HG03432 (cell line): Measurements from ENCODE around the gene GPR135.
A peak's percentile ranks its signal among the peaks of the same experiment; 100 is the strongest.
"Not testable (repeated sequence)": the region's sequence is repeated elsewhere in the genome, so short reads cannot be mapped to it uniquely, and the experiment has no call there.

Experiments used
- ATAC-seq: cut with Tn5 transposase; IDR thresholded peaks from one replicate; pipeline ENCODE4 v1.9.1; 2021; ENCODE audit warnings: mild to moderate bottlenecking, moderate library complexity; ENCODE audit not compliant: unreplicated experiment

GPR135 gene

DNA sequence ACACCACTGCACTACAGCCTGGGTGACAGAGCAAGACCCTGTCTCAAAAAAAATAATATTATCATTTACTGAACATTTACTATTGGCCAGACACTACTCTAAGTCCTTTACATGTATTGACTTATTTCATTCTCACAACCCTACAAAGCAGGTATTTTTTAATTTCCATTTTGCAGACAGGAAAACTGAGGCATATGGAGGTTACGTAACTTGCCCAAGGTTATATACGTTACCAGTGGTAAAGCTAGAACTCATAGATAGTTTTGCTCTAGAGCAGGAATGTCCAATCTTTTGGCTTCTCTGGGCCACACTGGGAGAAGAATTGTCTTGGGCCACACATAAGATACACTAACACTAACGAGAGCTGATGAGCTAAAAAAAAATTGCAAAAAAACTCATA is 13.4 kb upstream of the GPR135 start:
- no peak for ATAC-seq

DNA sequence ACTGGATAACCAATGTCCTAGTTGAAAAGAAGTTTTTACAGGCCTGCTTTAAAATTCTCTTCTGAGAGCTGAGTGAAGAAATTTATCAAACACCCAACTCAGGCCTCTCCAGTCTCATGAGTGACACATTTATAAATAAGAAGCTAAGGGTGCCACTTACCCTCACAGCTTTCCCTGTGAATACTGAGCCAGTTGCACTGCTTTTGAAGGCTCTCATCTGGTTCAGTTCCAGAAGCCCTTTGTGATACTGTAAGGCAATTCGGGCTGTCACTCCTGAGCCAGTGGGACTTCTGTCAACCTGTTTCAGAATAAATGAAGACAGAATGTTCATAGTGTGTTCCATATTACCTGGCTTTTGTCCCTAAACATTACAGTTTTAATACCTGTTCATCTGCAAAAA is 10.5 kb upstream of the GPR135 start:
- ATAC-seq: no peak

DNA sequence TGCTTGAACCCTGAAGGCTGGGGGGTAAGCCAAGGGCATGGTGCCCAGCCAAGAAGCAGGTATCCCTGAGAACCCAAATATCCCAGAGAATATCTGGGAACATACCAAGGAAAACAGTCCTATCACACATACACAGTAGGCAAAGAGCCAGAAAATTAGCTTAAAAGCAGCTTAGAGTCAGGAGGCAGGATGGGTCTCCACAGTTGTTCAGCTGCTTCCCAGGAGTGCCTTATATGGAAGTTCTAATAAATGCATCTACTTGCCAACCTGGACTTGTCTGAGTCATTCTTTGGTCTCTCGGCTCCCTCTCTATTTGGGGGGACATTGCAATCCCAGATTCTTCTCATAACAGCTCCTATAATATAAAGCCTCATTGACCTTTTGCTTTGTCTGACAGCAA is 9.0 kb upstream of the GPR135 start:
- ATAC-seq: no peak

DNA sequence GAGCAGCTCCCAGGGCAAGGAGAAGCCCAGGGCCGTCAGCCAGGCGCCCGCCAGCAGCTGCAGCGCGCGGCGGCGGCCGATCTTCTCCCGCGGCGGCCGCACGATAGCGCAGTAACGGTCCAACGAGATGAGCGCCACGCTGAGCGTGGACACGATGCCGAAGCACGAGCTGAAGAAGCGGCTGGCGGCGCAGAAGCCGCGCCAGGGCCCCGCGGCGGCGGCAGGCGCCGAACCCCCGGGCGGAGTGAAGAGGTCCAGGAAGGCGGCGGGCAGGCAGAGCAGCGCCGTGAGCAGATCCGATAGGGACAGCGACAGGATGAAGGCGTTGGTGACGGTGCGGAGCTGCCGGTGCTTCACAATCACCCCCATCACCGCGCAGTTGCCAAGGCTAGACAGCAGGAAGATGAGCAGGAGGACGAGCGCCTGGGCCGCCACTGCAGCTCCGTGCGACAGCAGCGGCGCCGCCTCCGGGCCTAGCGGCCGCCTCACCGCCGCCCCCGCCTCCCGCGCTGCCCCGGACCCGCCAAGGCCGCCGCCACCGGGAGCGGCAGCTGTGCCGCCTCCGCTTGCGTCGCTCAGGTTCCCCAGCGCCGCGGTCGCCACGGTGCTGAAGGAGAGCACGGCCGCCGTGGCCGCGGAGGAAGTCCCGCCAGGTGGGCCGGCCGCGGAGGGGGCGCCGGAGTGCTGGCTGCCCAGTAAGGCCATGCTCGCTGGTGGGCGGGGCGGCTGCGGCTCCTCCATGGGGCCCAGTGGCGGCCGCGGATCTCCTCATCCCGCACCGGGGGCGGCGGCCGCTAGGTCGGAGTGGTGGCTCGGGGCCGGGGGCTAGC is 479 bp downstream of the GPR135 start:
- ATAC-seq: peak; percentile 79

DNA sequence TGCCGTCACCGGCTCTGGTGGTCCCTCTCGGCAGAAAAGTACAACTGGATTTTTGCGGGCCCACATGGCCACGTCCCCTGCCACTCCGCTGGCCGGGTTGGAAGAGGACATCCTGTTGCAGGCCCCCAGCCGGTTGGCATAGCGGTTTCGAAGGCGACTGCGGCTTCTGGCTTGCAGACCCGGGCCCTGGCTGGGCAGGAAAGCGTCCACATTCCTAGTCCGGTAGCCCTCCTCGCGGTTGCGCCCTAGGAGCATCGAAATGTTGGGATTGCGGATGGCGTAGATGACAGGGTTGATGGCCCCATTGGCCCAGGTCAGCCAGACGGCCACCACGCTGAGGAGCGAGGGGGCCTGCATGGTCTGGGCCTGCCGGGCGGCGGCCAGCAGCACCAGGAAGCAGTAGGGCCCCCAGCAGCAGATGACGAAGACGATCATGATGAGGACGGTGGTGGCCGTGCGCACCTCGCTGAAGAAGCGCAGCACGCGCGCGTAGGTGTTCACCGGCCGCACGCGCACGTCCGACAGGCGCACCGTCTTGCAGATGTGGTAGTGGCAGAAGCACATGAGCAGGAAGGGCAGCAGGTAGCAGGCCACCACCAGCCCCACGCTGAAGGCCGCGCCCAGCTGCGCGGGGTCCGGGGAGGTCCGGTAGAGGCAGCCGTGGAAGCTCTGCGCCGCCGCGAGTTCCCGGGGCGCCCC is 1.2 kb downstream of the GPR135 start:
- ATAC-seq: no peak

DNA sequence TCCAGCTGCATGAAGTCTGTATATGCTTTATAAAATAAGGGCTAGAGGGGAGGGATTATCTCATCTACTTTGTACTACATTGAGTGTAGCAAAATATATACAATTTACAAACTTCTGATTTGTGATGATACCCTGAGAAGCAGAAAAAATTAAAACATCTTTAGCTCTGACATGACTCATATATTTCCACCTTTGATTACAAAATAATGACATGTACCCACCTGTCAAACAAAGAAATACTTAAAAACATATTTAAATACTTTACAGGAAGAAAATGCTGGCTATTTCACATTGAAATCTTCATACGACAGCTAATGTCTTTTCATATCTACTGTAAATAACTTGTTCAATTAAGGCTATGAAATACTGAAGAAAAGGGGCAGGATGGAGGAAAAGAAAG is 3.3 kb downstream of the GPR135 start:
- ATAC-seq: no peak

DNA sequence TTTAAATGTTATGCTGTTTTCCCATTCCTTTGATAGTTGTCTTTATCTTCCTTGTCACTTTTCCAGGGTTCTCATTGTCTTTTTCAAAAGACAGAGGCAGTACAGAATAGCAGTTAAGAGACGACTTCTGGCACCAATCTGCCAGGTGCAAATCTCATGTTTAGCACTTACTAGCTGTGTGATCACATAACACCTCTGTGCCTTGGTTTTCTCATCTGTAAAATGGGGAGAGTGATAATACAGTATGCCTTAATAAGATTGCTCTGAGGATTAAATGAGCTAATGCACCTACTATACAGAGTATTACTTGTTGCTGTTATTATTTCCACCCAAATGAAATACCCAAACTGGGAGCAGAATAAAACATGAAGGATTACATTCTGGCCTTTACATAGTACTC is 4.8 kb downstream of the GPR135 start:
- no peak for ATAC-seq

DNA sequence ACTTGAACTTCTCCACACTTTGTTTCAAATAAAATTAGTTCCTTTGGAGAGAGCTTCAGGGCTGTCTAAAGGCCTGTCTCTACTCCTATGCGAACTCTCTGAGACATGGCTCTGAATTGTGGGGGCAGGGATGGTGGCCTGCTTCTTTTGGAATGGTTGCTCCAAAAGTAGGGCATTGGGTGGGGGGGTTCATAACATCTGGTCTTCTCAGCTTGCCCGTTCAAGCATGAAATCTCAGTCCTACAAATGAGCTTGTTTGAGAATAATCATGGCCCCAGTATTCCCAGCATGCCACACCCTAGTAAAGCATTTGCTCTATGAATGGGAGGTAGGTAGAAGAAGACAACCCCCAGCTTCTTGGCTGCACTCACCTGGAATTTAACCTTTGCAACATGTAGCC is 6.7 kb downstream of the GPR135 start:
- ATAC-seq: no peak

DNA sequence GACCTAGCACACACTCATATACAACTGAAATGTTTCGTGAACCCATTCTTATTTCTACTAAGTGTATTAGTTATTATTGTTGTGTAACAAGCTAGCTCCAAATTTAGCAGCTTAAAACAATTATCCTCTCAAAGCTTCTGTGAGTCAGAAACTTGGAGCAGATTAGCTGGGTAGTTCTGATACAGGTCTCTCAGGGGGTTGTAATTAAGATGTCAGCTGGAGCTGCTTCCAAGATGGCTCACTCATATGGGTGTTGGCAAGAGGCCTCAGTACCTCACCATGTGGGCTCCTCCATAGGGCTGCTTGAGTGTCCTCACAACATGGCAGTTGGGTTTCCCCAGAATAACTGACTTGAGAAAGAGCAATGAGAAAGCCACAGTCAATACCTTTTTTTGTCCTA is 9.8 kb downstream of the GPR135 start:
- no peak for ATAC-seq

DNA sequence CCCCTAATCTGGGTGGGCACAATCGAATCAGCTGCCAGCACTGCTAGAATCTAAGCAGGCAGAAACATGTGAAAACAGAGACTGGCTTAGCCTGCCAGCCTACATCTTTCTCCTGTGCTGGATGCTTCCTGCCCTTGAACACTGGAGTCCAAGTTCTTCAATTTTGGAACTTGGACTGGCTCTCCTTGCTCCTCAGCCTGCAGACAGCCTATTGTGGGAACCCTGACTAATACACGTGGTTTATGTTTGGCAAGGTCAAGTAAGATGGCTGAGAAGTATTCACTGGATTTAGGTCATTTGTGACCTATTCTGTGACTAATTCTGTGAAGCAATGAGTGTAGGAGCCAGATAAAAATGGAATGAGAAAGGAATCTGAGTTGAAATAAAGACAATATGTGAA is 11.0 kb downstream of the GPR135 start:
- ATAC-seq: no peak

DNA sequence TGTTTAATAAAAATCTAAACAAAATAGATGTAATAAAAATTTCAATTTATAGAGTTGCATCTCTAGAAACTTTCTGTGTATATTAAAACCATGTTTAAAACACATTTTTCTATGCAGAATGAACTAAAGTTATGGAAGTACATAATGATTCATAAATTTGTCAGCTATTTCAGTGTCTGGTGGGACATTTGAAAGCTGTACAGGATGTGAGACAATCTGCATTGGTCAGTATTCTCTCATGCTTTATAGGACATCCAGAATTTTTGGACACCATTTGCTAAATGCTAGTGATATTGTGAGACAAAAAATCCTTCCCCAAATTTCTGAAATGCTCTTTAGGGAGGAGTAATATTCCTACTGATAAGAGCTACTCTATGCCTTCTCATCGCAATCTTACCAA is 13.3 kb downstream of the GPR135 start:
- no peak for ATAC-seq

DNA sequence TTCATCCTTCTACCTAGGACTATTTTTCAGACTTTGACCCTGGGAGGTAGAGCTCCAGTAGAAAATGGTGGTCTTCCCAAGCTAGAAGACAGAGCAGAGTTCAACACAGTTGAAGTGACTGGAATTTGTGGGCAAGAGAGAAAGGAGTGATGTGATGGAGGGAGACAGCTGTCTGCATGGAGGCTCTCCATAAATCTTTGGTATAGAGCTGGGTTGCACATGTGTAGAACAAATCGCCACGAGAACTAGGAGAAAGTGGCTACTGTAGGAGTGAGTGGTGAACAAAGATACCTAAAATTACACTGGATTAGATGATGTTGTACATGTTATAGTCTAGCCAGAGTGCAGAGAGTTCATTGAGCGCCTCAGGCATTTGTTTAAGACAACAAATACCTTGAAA is 14.5 kb downstream of the GPR135 start:
- no peak for ATAC-seq

DNA sequence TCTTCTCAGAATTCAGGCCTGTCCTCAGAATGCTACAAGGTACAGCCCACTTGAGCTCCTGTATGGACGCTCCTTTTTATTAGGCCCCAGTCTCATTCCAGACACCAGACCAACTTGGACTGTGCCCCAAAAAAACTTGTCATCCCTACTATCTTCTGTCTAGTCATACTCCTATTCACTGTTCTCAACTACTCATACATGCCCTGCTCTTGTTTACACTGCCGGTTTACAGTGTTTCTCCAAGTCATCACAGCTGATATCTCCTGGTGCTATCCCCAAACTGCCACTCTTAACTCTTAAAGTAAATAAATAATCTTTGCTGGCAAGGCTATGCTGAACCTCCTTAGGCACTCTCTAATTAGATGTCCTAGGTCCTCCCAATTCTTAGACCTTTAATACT is 16.5 kb downstream of the GPR135 start:
- ATAC-seq: not testable (repeated sequence)

DNA sequence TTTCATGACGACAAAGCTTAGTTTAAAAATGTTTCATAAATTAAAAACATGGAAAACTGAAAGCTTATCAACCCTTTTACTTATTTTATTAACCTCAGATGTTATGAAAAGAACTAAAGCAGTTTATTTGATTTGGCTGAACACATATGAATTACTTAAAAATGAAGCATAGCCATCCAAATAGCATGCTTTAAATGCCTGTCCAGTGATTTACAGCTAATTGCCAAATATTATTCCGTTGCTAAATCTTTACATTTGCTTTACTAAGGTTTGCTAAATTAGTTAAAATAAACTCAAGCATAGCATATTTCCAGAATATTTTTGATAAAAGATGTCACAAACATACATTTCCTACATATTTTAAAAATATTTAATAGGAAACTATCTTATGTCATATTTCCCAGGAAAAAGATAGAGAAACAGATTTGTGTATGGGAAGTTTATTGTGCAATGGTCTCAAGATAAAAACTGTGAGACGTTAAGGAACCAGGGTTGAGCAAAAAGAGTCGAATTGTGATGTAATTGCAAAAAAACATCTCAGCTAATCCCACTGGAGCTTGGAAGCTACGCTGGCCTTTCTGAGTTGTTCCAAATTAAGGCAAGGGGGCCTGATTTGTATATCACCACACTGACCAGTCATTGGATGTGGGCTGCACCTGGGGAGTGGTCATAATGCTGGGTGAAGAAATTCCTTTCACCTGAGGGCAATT is 25.8 kb downstream of the GPR135 start:
- no peak for ATAC-seq

DNA sequence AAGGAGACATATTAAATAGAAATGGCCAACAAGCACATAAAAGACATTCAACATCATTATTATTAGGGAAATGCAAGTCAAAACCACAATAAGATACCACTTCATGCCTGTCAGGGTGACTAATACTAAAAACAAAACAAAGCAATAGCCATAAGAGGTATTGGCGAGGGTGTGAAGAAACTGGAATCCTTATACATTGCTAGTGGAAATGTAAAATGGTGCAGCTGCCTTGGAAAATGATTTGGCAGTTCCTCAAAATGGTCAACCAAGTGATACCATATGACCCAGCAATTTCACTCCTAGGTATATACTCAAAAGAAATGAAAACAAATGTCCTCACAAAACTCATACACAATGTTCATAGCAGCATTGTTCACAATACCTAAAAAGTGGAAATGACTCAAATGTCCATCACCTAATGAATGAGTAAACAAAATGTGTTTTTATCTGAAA is 27.0 kb downstream of the GPR135 start:
- no peak for ATAC-seq

DNA sequence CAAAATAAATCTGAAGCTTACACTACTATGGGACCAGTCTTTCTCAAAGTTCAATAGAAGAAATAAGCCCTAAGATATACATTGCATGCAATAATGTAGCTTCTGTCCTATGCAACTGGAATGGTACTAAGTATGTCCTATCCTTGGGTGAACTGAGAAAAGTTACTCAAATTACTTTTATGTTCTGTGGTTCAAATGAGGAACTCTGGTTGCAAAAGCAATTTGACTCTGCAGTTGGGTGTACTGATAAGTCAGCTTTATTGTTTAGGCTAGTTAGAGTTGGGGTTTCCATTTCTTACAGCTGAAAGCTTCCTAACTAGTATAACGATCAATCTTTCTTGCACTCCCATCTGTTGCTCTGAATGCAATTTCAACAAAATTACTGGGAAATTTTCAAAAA is 29.2 kb downstream of the GPR135 start:
- ATAC-seq: no peak

DNA sequence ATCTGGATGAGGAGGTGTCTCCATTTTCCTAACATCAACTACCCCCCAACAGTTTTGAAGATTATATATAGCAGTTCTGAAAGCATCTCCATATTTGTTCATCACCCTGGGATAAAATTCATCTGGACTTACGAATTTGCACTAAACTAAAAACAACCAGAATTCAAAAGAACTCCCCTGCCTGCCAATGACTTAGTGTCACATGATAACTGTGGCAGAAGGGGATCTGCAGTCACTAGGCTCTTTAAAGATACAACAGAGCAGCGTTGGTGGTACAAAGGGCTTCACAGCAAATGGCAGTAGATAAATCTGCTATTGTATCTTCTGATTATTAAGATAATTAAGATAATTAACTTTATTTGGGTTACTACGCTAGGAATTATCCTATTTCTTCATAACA is 30.1 kb downstream of the GPR135 start:
- no peak for ATAC-seq

DNA sequence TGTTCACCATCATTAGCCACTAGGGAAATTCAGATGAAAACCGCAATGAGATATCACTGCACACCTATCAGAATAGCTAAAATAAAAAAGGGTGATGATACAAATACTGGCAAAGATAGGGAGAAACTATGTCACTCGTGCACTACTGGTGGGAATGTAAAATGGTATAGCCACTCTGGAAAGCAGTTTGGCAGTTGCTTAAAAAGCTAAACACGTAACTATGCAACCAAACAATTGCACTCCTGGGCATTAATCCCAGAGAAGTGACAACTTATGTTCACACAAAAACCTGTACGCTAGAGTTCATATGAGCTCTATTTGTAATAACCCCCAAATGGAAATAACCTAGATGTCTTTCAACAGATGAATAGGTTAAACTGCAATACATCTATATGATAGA is 35.4 kb downstream of the GPR135 start:
- ATAC-seq: no peak

DNA sequence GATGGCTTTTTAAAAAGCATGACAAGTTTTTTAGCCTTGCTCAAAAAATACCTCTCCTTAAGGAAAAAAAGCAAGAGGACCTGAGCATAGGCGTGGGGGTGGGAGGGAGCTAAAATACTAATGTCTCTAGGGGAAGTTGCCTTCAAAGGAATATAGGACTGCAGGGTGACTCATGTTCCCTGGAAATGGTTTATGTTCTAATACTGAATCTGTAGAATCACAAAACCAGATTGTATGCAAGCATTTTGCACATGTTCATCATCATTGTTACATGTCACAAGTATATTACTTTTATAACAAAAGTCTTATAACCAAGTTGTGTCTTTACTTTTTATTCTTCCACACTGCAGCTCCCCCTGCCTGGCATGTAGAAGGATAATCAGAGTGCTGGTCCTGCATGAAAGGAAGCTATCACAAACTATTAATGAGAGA is 36.6 kb downstream of the GPR135 start:
- ATAC-seq: no peak

DNA sequence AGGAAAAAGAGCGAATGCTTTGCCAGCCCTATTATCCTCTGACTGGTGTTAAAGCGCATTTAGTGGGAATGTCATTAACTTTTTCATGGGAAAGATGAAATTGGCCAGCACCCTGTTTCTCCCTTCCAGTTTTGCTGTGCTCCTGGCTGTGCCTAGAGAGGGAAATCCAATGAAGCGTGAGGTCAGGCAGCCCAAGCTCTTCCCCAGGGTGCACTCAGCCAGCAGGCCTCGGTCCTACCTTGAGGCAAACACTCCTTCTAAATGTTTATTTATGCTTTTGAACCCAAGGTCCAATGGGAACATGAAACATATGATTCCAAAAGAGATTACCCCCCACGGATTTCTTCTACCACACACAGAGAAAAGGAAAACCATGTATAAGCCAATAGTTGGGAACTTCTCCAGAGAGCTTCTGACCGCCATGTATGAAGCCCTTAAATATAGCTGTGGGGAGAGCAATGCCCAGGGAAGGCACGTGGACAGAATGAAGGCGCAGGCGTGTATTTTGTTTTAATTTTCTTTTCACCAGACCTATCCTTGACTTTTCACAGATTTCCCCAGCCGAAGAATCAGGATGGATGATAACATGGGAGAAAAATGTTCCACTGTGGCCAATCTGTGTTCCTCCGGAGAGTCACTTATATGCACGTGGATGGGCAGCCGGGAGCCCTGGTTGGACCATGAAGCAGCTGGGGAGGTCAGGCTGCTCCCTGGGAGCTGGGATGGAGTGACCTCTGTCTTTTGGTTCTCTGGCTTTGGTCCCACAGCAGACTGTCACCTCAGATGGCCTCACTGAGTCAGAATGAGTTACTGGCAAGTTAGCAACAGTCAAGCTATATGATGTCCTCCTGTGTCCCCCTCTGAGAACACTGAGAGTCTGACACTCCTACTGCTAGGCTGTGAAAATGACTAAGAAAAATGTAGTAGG is 37.3 kb downstream of the GPR135 start:
- ATAC-seq: no peak
